ENCODE data around the gene C9orf153. TPM values are rescaled to one million over a fixed set of nuclear protein-coding genes. Genes with fewer than 3 reads are reported as not detected.
"Not testable (repeated sequence)": the region's sequence is repeated elsewhere in the genome, so short reads cannot be mapped to it uniquely, and the experiment has no call there.

Gene C9orf153
- total RNA-seq, 1 donor, result 0.45 TPM

- no peak for DNase-seq (ENCODE audit: low read depth)
- TF ChIP-seq CTCF (IDR thresholded peaks at IDR 0.05; ENCODE audit: insufficient read depth, low read length), result no peak
Observed at GRCh38 chr9:86201474-86202337, 57.8 kb downstream of the C9orf153 start.

GRCh38 chr9:86200599-86201162 is 58.8 kb downstream of the C9orf153 start:
- no peak for DNase-seq (ENCODE audit: low read depth)
- no peak overlapping the region for H3K4me3 ChIP-seq (ENCODE audit: low read depth, low read length)
- TF ChIP-seq CTCF (IDR thresholded peaks at IDR 0.05; ENCODE audit: insufficient read depth, low read length), result no peak

More at GRCh38 chr9:86201474-86202337, 57.8 kb downstream of the C9orf153 start:
- H3K4me3 ChIP-seq (ENCODE audit: low read depth, low read length), result no peak overlapping the region

- no peak overlapping the region for H3K4me3 ChIP-seq (ENCODE audit: low read depth, low read length)
- no peak for DNase-seq (ENCODE audit: low read depth)
- no peak for TF ChIP-seq CTCF (IDR thresholded peaks at IDR 0.05; ENCODE audit: insufficient read depth, low read length)
Observed at GRCh38 chr9:86193088-86193487, 66.4 kb downstream of the C9orf153 start.

- DNase-seq (ENCODE audit: low read depth); H3K4me3 ChIP-seq (ENCODE audit: low read depth, low read length): not testable (repeated sequence)
Observed at GRCh38 chr9:86190700-86191099, 68.8 kb downstream of the C9orf153 start.

GRCh38 chr9:86187121-86187520 is 72.3 kb downstream of the C9orf153 start:
- no peak for TF ChIP-seq CTCF (IDR thresholded peaks at IDR 0.05; ENCODE audit: insufficient read depth, low read length)
- no peak for DNase-seq (ENCODE audit: low read depth)
- no peak overlapping the region for H3K4me3 ChIP-seq (ENCODE audit: low read depth, low read length)

GRCh38 chr9:86186696-86187095 is 72.8 kb downstream of the C9orf153 start:
- H3K4me3 ChIP-seq (ENCODE audit: low read depth, low read length), result no peak overlapping the region
- no peak for TF ChIP-seq CTCF (IDR thresholded peaks at IDR 0.05; ENCODE audit: insufficient read depth, low read length)
- no peak for DNase-seq (ENCODE audit: low read depth)

- no peak for TF ChIP-seq CTCF (IDR thresholded peaks at IDR 0.05; ENCODE audit: insufficient read depth, low read length)
- H3K4me3 ChIP-seq (ENCODE audit: low read depth, low read length), result no peak overlapping the region
- no peak for DNase-seq (ENCODE audit: low read depth)
Observed at GRCh38 chr9:86185872-86186271, 73.6 kb downstream of the C9orf153 start.
